ENCODE data around the gene PMF1.

Gene PMF1

DNA sequence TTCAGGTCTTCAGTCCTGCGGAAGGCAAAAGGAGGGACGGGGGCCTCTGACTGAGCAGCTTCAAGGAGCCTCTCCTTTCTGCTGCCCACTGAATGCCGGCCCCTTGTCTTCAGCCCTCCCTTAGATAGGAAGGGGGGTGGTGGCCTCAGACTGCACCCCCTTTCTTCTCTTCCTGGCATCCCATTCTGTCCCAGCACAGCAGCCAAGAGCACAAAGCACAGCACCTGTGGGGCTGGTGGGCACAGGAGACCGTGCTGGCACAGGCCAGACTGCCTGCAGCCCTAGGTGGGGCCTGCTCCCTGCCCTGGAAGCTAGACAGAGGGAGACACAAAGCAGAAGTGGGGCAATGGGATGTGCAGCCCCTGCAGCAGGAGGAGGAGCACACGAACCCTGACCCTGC lies 36.8 kb downstream of the PMF1 start:
- Histone ChIP-seq H3K9me3 (ENCODE audit: severe bottlenecking) (no peaks in the 10 kb centered on the region), H3K4me1 (ENCODE audit: insufficient read depth, poor library complexity, severe bottlenecking) (no peaks in the 10 kb centered on the region), H3K27me3 (ENCODE audit: insufficient read depth, poor library complexity, severe bottlenecking) (peaks cover 6% of the 10 kb centered on the region), H3K27ac (ENCODE audit: poor library complexity, severe bottlenecking) (no peak overlapping the region), H3K4me3 (ENCODE audit: severe bottlenecking) (no peak overlapping the region), H3K36me3 (ENCODE audit: low read depth) (peaks cover 37% of the 10 kb centered on the region)
- DNase-seq (ENCODE audit: low spot score) (no peak), ATAC-seq (ENCODE audit: low read depth) (no peak)
- TF ChIP-seq, protein P1, sequence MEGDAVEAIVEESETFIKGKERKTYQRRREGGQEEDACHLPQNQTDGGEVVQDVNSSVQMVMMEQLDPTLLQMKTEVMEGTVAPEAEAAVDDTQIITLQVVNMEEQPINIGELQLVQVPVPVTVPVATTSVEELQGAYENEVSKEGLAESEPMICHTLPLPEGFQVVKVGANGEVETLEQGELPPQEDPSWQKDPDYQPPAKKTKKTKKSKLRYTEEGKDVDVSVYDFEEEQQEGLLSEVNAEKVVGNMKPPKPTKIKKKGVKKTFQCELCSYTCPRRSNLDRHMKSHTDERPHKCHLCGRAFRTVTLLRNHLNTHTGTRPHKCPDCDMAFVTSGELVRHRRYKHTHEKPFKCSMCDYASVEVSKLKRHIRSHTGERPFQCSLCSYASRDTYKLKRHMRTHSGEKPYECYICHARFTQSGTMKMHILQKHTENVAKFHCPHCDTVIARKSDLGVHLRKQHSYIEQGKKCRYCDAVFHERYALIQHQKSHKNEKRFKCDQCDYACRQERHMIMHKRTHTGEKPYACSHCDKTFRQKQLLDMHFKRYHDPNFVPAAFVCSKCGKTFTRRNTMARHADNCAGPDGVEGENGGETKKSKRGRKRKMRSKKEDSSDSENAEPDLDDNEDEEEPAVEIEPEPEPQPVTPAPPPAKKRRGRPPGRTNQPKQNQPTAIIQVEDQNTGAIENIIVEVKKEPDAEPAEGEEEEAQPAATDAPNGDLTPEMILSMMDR (IDR thresholded peaks at IDR 0.05; ENCODE audit: poor library complexity, severe bottlenecking) = no peak

- ATAC-seq (ENCODE audit: low read depth) = no peak
- Histone ChIP-seq H3K36me3 (ENCODE audit: low read depth) (peaks cover 57% of the 10 kb centered on the region), H3K9me3 (ENCODE audit: severe bottlenecking) (no peaks in the 10 kb centered on the region), H3K4me3 (ENCODE audit: severe bottlenecking) (no peak overlapping the region), H3K4me1 (ENCODE audit: insufficient read depth, poor library complexity, severe bottlenecking) (no peaks in the 10 kb centered on the region), H3K27me3 (ENCODE audit: insufficient read depth, poor library complexity, severe bottlenecking) (no peaks in the 10 kb centered on the region), H3K27ac (ENCODE audit: poor library complexity, severe bottlenecking) (no peak overlapping the region)
- TF ChIP-seq, protein P1 (IDR thresholded peaks at IDR 0.05; ENCODE audit: poor library complexity, severe bottlenecking) = no peak
- DNase-seq (ENCODE audit: low spot score) = no peak
These were observed 38.7 kb downstream of the PMF1 start for GRCh38 chr1:156251527-156251926.

- TF ChIP-seq, protein P1 (IDR thresholded peaks at IDR 0.05; ENCODE audit: poor library complexity, severe bottlenecking) = no peak
- Histone ChIP-seq H3K27me3 (ENCODE audit: insufficient read depth, poor library complexity, severe bottlenecking) (no peaks in the 10 kb centered on the region), H3K36me3 (ENCODE audit: low read depth) (peaks cover 77% of the 10 kb centered on the region), H3K9me3 (ENCODE audit: severe bottlenecking) (no peaks in the 10 kb centered on the region), H3K4me3 (ENCODE audit: severe bottlenecking) (no peak overlapping the region), H3K4me1 (ENCODE audit: insufficient read depth, poor library complexity, severe bottlenecking) (no peaks in the 10 kb centered on the region), H3K27ac (ENCODE audit: poor library complexity, severe bottlenecking) (no peak overlapping the region)
- ATAC-seq (ENCODE audit: low read depth) = no peak
- no peak for DNase-seq (ENCODE audit: low spot score)
These were observed 40.8 kb downstream of the PMF1 start for GRCh38 chr1:156253634-156254033.

- ATAC-seq (ENCODE audit: low read depth) (no peak), DNase-seq (ENCODE audit: low spot score) (no peak)
- TF ChIP-seq, protein P1 (IDR thresholded peaks at IDR 0.05; ENCODE audit: poor library complexity, severe bottlenecking) = no peak
- Histone ChIP-seq H3K9me3 (ENCODE audit: severe bottlenecking) (no peaks in the 10 kb centered on the region), H3K27me3 (ENCODE audit: insufficient read depth, poor library complexity, severe bottlenecking) (no peaks in the 10 kb centered on the region), H3K4me1 (ENCODE audit: insufficient read depth, poor library complexity, severe bottlenecking) (peaks cover 14% of the 10 kb centered on the region), H3K36me3 (ENCODE audit: low read depth) (peaks cover 97% of the 10 kb centered on the region), H3K4me3 (ENCODE audit: severe bottlenecking) (no peak overlapping the region), H3K27ac (ENCODE audit: poor library complexity, severe bottlenecking) (no peak overlapping the region)
These were observed 44.9 kb downstream of the PMF1 start for GRCh38 chr1:156257711-156258110.

DNA sequence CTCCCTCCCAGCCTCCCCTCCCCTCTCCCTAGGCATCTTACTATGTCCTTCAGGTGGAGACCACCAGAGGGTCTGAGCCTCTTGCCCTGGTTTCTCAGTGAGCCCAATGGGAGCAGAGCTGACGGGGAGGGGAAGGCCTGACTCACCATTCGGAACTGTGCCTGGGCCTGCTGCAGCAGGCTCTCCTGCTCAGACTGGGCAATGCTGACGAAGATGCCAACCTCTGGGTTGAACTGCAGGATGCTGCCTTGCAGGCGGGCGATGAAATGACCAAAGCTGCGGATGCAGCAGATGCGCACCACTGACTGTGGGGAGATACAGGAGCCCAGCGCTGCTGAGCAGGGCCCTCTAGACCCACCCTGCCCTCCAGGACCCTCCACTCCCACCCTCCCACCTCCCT lies 46.1 kb downstream of the PMF1 start:
- Histone ChIP-seq H3K4me3 (ENCODE audit: severe bottlenecking) (no peak overlapping the region), H3K9me3 (ENCODE audit: severe bottlenecking) (no peaks in the 10 kb centered on the region), H3K36me3 (ENCODE audit: low read depth) (peaks cover 97% of the 10 kb centered on the region), H3K27me3 (ENCODE audit: insufficient read depth, poor library complexity, severe bottlenecking) (no peaks in the 10 kb centered on the region), H3K27ac (ENCODE audit: poor library complexity, severe bottlenecking) (no peak overlapping the region), H3K4me1 (ENCODE audit: insufficient read depth, poor library complexity, severe bottlenecking) (peaks cover 25% of the 10 kb centered on the region)
- no peak for DNase-seq (ENCODE audit: low spot score)
- TF ChIP-seq, protein P1 (IDR thresholded peaks at IDR 0.05; ENCODE audit: poor library complexity, severe bottlenecking) = no peak
- peak; percentile 68 for ATAC-seq (ENCODE audit: low read depth)

Data from RWPE2 (cell line).